ENCODE data around the gene TWF1.
"Not testable (repeated sequence)": the region's sequence is repeated elsewhere in the genome, so short reads cannot be mapped to it uniquely, and the experiment has no call there.

The TWF1 gene

GRCh38 chr12:43805860-43806736, at the start of gene TWF1:
TWF1 (minus strand) TSS chr12:43806317; CDS start chr12:43806245, 72 bp downstream.
- peak; percentile 89 for DNase-seq (ENCODE audit: low read depth)
- peak; percentile 23 for TF ChIP-seq CTCF (IDR thresholded peaks at IDR 0.05; ENCODE audit: insufficient read depth, low read depth, low read length, missing control alignments)
- H3K4me3 ChIP-seq (ENCODE audit: low read depth, low read length): peak within 1 kb of the TSS; percentile 98

DNA sequence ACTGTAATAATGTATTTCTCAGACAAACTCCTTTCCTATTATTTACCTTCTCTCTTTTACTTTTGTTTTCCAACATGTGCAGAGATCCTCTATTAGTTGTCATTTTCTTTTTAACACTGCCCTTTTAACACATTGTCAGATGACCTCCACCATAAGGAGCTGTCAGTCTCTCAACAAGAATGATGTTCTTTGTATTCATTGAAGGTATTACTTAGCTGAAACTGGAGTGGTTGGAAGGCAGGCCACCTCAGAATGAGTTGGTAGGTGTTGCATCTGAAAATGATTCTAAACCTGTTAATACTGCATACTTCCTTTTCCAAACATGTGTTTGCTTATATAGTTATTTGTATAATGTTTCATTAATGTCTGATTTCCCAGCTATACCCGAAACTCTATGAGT, 46.6 kb upstream of the TWF1 start:
- TF ChIP-seq CTCF (IDR thresholded peaks at IDR 0.05; ENCODE audit: insufficient read depth, low read depth, low read length, missing control alignments): no peak

DNA sequence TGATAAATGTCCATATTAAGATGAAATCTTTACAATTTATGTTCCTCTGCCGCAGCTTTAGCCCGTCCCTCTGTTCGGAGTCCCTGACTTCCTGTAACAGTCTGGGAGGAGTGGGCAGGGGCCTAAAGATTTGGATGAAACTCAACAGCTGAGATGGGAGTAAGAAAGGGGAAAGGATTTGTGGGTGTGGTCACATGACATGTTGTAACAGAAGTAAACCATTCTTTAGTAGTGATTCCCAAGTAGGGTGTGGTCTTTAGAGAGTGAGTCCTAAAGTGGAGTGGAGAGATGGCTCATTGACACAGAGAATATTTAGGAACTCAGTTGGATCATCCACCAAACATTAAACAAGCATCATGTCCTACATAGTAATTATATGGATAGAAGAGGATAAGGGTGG, 42.7 kb upstream of the TWF1 start:
- DNase-seq (ENCODE audit: low read depth): no peak
- TF ChIP-seq CTCF (IDR thresholded peaks at IDR 0.05; ENCODE audit: insufficient read depth, low read depth, low read length, missing control alignments): no peak
- H3K4me3 ChIP-seq (ENCODE audit: low read depth, low read length): no peak overlapping the region

More for the DNA sequence above, 46.6 kb upstream of the TWF1 start:
- no peak overlapping the region for H3K4me3 ChIP-seq (ENCODE audit: low read depth, low read length)
- no peak for DNase-seq (ENCODE audit: low read depth)

DNA sequence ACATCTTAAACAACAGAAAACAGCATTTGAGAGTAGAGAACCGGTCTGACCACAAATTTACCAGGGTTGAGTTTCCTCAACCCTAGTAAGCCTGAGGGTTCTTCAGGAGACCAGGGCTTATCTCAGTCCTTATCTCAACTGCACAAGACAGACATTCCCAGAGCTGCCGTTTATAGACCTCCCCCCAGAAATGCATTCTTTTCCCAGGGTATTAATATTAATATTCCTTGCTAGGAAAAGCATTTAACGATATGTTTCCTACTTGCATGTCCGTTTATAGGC, 42.0 kb upstream of the TWF1 start:
- no peak for TF ChIP-seq CTCF (IDR thresholded peaks at IDR 0.05; ENCODE audit: insufficient read depth, low read depth, low read length, missing control alignments)
- no peak overlapping the region for H3K4me3 ChIP-seq (ENCODE audit: low read depth, low read length)
- DNase-seq (ENCODE audit: low read depth): no peak

- H3K4me3 ChIP-seq (ENCODE audit: low read depth, low read length); DNase-seq (ENCODE audit: low read depth): not testable (repeated sequence)
These were observed 41.5 kb upstream of the TWF1 start for GRCh38 chr12:43847425-43848225.

- H3K4me3 ChIP-seq (ENCODE audit: low read depth, low read length): no peak overlapping the region
- TF ChIP-seq CTCF (IDR thresholded peaks at IDR 0.05; ENCODE audit: insufficient read depth, low read depth, low read length, missing control alignments): no peak
- no peak for DNase-seq (ENCODE audit: low read depth)
These were observed 36.1 kb upstream of the TWF1 start for GRCh38 chr12:43842259-43842658.

GRCh38 chr12:43841253-43841652, 35.1 kb upstream of the TWF1 start:
- no peak for DNase-seq (ENCODE audit: low read depth)
- no peak overlapping the region for H3K4me3 ChIP-seq (ENCODE audit: low read depth, low read length)
- no peak for TF ChIP-seq CTCF (IDR thresholded peaks at IDR 0.05; ENCODE audit: insufficient read depth, low read depth, low read length, missing control alignments)
